Activated T-helper 9 cell treated with anti-CD3 and anti-CD28 coated beads, Interleukin-2, amount 50 U/mL, for 16 hours (primary cell): ENCODE results near the gene STON1.
"Not testable (repeated sequence)": the region's sequence is repeated elsewhere in the genome, so short reads cannot be mapped to it uniquely, and the experiment has no call there.

Experiments
- DNase-seq: peaks from one replicate; pipeline ENCODE4 v3.0.0-alpha.2; 2020; ENCODE audit warnings: low read depth

The STON1 gene, protein sequence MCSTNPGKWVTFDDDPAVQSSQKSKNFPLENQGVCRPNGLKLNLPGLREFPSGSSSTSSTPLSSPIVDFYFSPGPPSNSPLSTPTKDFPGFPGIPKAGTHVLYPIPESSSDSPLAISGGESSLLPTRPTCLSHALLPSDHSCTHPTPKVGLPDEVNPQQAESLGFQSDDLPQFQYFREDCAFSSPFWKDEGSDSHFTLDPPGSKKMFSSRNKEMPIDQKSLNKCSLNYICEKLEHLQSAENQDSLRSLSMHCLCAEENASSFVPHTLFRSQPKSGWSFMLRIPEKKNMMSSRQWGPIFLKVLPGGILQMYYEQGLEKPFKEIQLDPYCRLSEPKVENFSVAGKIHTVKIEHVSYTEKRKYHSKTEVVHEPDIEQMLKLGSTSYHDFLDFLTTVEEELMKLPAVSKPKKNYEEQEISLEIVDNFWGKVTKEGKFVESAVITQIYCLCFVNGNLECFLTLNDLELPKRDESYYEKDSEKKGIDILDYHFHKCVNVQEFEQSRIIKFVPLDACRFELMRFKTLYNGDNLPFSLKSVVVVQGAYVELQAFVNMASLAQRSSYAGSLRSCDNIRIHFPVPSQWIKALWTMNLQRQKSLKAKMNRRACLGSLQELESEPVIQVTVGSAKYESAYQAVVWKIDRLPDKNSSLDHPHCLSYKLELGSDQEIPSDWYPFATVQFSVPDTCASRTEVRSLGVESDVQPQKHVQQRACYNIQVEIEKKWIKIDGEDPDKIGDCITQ

DNA sequence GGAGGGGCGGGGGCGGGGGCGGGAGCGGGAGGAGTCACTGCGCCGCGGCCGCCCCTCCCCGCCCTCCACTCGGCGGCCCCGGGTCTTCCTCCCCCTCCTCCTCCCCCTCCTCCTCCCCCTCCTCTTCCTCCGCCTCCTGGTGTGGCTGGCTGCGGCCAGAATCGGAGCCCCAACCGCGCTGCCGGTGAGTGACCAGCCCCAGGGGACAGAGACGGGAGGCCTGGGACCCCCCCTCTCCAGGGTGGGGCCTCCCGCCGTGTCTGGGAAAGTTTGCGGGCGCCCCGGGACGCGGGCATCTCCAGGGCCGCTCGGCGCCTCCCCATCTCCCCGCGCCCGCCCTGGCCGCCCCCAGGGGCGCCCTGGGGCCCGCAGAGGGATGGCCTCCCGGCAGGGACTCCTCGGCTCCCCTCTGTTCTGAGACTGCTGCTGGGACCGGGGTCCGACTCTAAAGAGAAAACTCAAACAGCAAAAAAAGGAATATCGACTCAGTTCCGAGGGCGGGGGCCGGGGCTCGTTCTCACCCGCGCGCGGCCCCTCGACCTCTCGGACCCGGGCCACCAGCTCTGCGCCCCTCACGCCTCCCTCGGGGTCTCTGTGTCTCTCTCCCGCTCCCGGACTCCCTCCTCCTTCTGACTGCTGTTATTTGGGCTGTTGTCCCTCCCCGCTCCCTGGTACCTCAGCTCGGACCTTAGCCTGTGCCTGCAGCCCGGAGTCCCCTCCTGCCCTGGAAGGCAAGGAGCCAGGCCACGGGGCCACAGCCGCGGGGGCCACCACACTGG is at the start of gene STON1:
Gene STON1, plus strand, starts transcription at position 122 of the 779 bp plus-strand sequence. CDS start 50,480 bp downstream, outside the sequence.
- DNase-seq, result peak; percentile 6

DNA sequence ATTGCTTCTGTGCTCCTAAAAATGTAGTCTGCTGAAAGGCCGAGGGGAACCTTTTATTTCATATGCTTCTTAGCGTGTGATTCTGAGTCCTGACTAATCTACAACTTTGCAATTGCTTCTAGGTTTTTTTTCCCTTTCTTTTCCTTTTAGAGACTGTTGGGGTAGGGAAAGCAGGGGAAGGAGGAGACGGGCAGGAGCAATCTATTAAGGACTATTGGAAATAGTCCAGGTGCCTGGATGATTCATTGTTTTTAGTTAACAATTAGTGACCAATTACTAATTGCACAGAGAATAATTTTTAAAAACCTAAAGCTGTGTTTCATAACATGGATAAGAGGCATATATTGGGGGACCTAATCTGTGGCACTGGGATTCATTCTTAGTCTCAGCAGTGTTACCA is 49.4 kb upstream of the STON1 start:
- DNase-seq, result no peak

DNA sequence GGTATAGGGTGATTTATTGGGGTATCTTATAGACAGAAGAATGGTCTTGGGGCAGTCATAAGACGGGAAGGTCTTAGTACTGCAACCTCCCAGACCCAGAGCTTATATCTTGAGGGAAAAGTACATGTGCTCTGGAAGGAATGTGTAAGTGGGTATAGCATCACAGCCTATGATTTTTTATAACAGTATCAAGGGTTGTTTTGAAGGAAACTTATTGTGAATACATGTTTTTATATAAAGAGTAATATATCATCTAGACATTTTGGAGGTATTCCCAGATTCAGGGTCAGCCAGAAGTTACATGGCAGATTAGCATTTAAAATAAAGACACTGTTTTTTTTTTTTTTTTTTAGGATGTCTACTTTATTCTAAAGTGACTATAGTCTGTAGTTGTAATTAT is 47.6 kb upstream of the STON1 start:
- no peak for DNase-seq

DNA sequence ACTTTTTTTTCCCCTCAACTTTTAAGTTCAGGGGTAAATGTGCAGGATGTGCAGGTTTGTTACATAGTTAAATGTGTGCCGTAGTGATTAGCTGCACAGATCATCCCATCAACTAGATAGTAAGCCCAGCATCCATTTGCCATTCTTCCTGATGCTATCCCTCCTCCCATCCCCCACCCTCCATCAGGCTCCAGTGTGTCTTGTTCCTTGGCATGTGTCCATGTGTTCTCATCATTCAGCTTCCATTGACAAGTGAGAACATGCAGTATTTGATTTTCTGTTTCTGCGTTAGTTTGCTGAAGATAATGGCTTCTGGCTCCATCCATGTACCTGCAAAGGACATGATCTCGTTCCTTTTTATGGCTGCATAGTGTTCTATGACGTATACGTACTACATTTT is 47.2 kb upstream of the STON1 start:
- no peak for DNase-seq

DNA sequence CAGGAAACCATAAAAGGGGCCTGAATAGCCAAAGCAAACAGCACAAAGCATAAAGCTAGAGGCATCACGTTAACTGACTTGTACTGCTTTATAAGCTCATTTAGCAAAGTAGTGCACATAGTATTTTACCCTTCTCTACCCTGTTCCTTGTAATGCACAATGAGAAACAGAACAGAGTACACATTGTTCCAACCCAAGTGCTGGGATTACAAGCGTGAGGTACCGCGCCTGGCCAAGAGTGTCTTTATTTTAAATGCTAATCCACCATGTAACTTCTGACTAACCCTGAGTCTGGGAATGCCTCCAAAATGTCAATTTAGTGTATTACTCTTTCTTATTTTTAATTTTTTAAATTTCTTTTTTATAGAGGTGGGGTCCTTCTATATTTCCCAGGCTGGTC is 46.4 kb upstream of the STON1 start:
- DNase-seq, result no peak

DNA sequence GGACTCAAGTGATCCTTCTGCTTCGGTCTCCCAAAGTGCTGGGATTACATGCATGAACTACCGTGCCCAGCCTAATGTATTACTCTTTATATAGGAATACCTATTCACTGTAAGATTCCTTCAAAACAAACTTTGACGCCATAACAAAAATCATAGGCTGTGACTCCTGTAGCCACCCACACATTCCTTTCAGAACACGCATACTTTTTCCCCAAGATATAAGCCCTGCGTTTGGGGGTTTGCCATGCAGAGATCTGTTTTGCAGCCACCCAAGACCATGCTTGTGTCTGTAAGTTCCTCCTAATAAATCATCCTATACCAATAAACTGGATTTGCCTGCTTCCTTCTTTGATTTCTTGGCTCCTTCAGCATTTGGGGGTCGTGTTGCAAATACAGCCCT is 46.0 kb upstream of the STON1 start:
- DNase-seq, result no peak

DNA sequence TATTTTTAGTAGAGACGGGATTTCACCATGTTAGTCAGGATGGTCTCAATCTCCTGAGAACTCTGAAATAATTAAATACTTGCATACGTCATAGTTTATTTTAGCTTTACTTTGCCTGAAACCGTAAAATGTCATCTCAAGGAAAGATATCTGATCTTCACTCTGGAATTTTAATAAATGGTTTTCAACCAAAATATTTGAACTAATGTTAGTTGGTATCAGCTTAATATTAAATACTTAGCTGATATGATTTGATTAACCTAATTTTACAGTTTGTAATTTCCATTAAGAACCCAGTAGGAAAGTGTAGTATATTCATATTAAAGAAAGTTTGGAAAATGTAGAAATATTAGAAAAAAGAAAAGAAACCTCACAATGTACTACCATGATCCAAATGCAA is 41.4 kb upstream of the STON1 start:
- no peak for DNase-seq

DNA sequence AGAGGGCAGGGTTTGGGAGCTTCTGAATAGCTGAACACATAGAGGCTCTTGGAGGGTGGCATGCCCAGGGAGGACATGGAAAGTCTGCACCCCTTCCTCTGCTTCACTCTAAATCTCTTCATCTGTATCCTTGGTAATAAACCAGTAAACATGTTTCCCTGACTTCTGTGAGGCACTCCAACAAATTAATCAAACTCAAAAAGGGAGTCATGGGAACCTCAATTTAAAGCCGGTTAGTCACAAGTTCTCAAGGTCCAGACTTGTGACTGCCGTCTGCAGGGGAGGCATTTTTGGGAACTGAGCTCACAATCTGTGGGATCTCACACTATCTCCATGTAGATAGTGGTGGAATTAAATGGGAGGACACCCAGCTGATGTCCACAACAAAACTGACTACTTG is 33.1 kb upstream of the STON1 start:
- DNase-seq, result no peak

DNA sequence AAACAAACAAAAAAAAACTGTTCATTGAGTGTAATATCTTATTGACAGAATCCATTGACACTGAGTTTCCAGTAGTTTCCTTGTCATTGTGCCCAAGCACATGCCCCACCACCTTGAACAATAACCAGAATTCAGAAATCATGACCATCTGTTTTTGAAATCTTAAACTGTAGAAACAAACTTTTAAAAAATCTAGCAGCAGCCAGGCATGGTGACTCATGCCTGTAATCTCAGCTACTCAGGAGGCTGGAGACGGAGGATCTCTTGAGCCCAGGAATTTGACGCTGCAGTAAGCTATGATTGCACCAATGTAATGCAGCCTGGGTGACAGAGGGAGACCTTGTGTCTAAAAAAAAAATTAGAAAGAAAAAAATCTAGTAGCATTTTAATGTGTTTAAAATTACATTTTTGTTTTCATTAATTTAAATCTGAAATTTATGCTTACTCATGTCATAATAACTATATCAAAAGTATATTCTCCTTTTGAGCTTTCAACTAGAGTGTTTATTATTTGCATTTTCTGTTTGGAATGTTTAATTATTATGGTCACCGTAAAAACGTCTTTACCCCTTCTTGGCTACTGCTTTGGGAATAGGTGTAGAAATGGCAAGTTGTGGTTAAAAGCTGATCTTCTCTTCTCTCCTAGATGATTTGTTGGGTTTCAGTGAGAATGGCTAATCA is 25.2 kb upstream of the STON1 start:
- no peak for DNase-seq

DNA sequence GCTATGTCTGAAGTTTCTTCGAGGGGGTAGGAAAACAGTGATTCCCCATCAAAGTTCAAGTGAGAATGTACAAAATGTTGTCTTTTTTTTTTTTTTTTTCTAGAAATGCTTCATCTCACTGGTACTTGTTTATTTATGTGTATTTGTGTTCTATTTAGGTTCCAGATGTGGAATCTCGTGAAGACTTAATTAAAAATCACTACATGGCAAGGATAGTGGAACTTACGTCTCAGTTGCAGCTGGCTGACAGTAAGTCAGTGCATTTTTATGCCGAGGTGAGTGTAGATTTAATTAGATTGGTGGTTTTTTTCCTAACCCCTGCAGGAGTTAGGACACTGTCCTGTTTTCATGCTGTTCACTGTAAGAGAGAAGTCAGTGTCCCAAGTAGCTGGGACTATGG is 22.8 kb upstream of the STON1 start:
- no peak for DNase-seq

DNA sequence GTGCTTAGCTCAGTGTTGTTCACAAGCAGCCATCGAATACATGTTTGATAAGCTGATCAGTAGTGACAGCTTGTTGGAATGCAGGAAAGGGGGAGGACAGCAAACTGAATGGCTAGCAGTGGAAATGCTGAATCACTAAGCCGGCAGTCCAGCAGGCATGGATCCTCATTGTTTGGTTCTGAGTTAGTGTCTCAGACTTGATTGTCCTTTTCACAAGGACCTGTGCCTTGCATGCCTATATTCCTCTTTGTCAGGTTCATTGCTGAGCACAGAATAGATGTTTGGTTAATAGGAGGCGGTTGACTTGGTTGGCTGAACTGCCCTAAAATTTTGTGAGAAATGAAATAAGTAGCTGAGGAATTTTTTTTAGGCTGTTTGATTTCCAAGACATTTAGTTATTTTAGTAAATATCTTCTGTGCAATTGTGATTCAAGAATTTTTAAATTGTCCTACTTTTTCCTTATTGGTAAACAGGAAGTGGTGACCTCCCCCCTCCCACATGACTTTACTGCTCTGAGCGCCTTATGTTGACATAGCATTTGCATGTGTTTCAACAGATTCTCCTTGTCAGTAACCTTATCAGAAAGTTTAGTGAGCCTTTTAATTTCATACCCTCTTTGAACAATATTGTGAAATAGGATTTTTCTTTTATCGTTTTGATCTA is 21.4 kb upstream of the STON1 start:
- no peak for DNase-seq

DNA sequence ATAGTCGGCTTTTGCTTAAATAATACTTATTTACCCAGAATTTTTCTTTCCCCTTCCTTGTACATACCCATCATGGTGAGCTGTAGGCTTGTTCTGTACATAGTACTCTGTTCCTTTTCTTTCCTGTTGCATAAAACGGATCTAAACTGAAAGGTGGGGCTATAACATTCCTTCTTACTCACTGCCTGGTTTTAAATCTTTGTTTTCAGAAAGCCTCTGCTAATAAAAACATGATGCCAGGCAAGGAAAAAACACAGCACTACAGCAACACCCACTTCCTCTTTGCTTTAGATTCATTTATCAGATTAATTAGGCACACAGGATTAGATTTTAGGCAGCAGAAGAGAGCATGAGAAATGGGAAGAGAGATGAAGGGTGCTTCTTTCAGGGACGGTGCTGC is 19.6 kb upstream of the STON1 start:
- DNase-seq, result no peak

DNA sequence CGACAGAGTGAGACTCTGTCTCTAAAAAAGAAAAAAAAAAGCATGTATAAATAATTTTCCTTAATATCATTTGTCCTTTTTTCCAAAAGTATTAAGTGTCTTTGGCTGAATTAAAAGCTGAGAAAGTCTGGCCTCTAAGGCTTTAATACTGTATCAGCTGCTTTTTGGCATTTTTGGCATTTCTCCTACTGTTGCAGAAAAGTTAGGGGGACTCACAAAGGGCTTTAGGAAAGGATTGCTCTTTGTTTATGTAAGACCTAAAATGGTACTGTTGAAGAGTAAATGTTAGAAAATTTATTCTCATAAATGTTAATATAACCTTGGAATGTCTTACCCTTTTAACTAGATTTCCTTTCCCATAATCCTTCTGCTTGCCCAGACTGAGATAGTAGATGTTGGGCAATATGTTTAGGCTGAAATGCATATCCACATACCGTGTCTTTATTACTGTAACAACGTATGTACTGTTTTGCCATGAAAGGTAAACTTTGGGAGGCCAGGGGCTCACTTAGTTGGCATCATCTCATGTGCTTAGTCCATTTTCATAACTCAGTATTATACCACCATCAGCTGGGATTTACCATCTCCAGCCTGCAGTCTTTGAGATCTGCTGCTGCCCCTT is 18.0 kb upstream of the STON1 start:
- no peak for DNase-seq

DNA sequence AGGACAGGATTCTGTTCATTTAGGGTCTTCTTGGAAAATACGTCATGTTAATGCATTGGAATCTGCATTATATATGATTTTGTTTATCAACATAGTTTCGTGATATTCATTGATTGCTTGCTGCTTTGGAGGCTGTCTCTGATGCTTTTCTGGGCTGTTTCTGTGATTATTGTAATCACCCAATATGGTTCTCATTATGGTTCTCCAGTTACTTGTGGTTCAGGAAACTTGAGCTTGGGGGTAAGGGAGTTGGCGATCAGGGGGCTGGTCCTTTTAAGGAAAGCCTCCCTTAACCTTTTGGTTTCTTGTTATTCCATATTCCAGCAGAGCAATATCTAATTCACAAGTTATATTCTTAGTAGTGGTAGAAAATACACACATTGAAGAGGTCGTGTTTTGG is 17.4 kb upstream of the STON1 start:
- DNase-seq, result no peak

DNA sequence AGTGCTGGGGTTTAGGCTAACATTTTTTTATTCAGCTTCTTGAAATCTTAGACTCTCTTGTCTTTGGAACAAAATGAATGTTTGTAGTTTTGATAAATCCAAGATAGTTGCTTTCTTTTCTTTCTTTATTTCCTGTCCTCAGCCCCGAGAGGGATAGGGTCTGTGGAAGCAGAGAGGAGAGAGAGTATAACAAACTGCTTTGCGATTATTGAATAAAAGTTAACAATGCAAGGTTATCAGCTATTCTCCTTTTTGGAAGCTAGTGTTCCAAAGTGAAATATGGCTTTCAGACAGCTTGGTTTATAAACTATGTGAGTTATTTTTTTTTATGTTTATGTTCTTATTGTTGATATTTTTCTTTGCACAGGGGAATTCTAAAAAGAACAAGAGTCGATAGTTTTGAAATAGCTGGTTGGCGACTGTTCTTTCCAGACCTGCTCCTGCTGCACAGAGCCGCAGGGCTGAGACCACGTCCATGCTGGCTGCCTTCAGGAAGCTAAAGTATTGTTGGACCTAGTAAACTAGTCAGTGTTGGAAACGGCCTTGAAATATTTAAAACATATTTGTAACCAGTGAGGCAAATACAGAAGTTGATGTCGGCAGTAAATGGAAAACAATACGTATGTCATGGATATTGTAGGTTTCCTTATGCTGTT is 15.5 kb upstream of the STON1 start:
- DNase-seq, result no peak

DNA sequence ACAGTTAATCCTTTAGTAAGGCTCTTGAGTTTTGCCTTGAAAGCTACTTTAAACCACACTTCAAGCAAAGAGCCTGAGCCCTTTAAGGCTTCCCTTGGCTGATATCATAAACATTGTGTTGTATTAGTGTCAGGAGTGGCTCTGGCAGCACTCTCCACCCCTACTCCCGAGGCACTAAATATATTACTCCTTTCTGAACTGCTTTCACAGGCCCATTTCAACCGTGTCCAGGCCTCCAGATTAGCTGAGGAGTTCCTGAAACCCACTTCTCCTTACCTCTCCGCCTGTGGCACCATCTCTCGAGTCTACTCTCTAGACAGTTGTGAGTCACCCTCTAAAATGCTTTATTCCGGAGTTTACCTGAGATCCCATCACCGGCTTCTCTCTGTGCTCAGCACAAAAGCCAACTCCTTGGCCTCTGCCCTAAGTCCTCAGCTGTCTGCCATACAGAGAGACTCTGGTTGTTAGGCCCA is 14.4 kb upstream of the STON1 start:
- no peak for DNase-seq

DNA sequence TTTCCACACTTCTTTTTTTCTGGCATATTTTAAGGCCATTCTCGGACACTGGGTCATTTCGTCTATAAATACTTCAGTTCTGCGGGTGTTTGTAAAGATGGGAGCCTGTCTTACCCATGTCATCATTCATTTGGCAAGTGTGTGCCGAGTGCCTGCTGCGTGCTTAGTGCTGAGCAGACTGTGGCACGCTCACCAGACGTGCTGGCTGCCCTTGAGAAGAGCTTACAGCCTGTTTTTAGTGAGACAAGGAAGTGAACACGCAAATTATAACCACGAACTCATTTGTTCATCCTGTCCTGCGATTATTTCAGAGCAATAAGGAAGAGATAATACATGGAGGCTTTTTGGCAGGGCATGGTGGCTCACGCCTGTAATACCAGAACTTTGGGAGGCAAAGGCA is 10.4 kb upstream of the STON1 start:
- DNase-seq, result no peak

DNA sequence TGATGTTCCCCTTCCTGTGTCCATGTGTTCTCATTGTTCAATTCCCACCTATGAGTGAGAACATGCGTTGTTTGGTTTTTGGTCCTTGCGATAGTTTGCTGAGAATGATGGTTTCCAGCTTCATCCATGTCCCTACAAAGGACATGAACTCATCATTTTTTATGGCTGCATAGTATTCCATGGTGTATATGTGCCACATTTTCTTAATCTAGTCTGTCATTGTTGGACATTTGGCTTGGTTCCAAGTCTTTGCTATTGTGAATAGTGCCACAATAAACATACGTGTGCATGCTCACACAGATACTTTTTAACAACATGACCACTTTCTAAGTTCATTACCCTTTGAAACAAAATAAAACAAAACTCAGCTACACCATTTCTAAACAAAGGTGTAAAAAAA is 5.2 kb upstream of the STON1 start:
- DNase-seq, result not testable (repeated sequence)

DNA sequence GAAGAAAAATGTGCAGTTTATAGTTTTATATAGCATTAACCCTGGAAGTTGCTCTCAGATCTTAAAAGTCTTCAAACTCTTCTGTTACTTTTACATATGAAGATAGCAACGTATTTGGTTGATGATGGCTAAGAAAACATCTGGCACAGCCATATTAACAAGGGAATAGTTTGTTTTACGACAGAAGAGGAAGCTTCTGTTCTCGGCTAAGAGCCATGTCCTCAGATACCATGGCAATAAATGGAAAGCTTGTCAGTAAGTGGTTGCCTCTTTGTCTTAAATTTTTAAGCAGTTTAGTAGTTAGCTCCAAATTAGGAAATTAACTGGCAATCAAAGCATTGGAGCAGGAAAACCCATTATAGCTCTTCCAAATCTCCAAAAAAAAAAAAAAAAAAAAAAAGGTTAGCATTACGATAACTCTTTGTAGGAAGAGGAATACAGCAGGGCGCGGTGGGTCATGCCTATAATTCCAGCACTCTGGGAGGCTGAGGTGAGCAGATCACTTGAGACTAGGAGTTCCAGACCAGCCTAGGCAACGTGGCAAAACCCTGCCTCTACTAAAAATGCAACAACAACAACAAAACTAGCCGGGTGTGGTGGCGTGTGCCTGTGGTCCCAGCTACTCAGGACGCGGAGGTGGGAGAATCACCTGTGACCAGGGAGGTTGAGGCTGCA is 4.5 kb upstream of the STON1 start:
- DNase-seq, result no peak
